ENCODE results near the gene BIRC3.

Gene BIRC3

DNA sequence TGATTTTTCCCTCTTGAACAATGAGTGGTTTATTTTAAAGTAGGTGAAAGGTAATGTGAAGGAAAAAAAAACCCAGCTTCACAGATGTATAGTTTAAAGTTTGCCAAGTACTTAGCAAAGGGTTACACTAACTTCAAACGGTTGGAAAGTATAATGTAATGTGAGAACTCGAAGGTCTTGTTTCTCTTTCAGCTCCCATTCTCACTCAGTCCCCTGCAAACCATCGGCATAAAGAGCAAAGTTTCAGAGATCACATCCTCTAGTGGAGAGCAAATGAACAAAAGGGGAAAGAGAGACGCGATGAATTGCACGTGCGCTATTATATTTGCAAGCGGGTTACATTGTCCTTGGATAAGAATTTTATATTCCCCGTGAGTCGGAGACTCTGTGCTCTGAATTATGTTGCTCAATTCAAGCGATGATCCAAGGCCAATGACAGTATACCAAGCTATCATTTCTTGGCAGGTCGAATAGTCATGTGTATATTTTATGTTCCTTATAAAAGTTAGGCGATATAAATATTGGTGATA lies 37.6 kb upstream of the BIRC3 start:
- H3K9me3 ChIP-seq (ENCODE audit: control insufficient read depth in 1 of 2, low read length in 2 of 2) = peaks cover 0 to 1% of the 10 kb centered on the region in 2 donors
- peak overlapping the region; percentile 15 to 20 for H3K9ac ChIP-seq (ENCODE audit: low read depth in 1 of 2, low read length in 2 of 2)
- H3K27ac ChIP-seq (ENCODE audit: low read depth, low read length) = no peak overlapping the region
- H3K4me1 ChIP-seq (ENCODE audit: control insufficient read depth in 1 of 2, insufficient read depth in 2 of 2, low read length in 2 of 2) = peaks cover 7 to 36% of the 10 kb centered on the region in 2 donors
- peak overlapping the region; percentile 43 to 52 for H3K4me3 ChIP-seq (ENCODE audit: low read depth in 1 of 2, low read length in 2 of 2)
- no peaks in the 10 kb centered on the region for H3K27me3 ChIP-seq (ENCODE audit: control insufficient read depth in 1 of 2, insufficient read depth in 2 of 2, low read length in 2 of 2)
- no peaks in the 10 kb centered on the region for H3K36me3 ChIP-seq (ENCODE audit: control insufficient read depth in 1 of 2, insufficient read depth in 2 of 2, low read length in 2 of 2)

GRCh38 chr11:102280245-102280833 lies 36.9 kb upstream of the BIRC3 start:
- Histone ChIP-seq H3K36me3 (ENCODE audit: control insufficient read depth in 1 of 2, insufficient read depth in 2 of 2, low read length in 2 of 2) (no peaks in the 10 kb centered on the region), H3K9me3 (ENCODE audit: control insufficient read depth in 1 of 2, low read length in 2 of 2) (no peaks in the 10 kb centered on the region), H3K4me1 (ENCODE audit: control insufficient read depth in 1 of 2, insufficient read depth in 2 of 2, low read length in 2 of 2) (peaks cover 7 to 36% of the 10 kb centered on the region in 2 donors), H3K4me3 (ENCODE audit: low read depth in 1 of 2, low read length in 2 of 2) (peak overlapping the region; percentile 43 to 52), H3K9ac (ENCODE audit: low read depth in 1 of 2, low read length in 2 of 2) (peak overlapping the region in 1 of 2 donors; percentile 20), H3K27ac (ENCODE audit: low read depth, low read length) (peak overlapping the region; percentile 3), H3K27me3 (ENCODE audit: control insufficient read depth in 1 of 2, insufficient read depth in 2 of 2, low read length in 2 of 2) (no peaks in the 10 kb centered on the region)

DNA sequence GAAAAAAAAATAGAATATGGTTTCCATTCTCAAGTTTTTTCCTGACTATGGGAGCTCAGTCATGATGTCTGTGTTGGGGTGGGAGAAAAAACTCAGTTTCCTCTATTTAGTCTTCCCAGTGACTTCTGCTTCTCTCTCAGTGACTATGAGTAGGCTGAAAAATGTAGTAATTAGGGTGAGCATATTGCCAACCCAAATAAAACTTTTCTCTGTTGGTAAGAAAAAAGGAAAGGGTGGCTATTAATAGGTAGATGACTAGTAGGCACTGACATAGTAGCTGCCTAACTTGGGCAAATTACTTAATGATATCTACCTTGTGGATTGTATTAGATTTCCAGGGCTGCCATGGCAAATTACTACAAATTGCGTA lies 34.2 kb upstream of the BIRC3 start:
- Histone ChIP-seq H3K9me3 (ENCODE audit: control insufficient read depth in 1 of 2, low read length in 2 of 2) (no peaks in the 10 kb centered on the region), H3K36me3 (ENCODE audit: control insufficient read depth in 1 of 2, insufficient read depth in 2 of 2, low read length in 2 of 2) (no peaks in the 10 kb centered on the region), H3K27ac (ENCODE audit: low read depth, low read length) (no peak overlapping the region), H3K9ac (ENCODE audit: low read depth in 1 of 2, low read length in 2 of 2) (no peak overlapping the region), H3K4me3 (ENCODE audit: low read depth in 1 of 2, low read length in 2 of 2) (no peak overlapping the region), H3K4me1 (ENCODE audit: control insufficient read depth in 1 of 2, insufficient read depth in 2 of 2, low read length in 2 of 2) (peaks cover 9 to 33% of the 10 kb centered on the region in 2 donors), H3K27me3 (ENCODE audit: control insufficient read depth in 1 of 2, insufficient read depth in 2 of 2, low read length in 2 of 2) (no peaks in the 10 kb centered on the region)

DNA sequence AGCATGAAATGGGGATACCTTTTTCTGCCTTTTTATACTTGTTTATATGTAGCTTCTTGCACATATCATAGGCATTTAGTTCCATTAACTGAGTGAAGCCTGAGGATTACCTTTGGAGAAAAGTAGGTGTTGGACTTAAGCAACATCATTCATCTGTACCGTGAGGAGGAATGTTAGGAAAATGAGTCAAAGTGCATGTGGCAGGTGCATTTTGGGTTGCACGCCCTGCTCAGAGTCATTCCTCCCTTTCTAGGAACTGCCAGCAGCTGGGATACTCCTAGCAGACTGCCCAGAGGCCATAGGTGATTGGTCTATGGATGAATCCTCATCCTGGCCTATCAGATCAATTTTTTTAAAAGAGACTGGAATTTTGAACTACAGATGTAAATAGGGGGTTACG lies 33.3 kb upstream of the BIRC3 start:
- no peaks in the 10 kb centered on the region for H3K27me3 ChIP-seq (ENCODE audit: control insufficient read depth in 1 of 2, insufficient read depth in 2 of 2, low read length in 2 of 2)
- no peak overlapping the region for H3K4me3 ChIP-seq (ENCODE audit: low read depth in 1 of 2, low read length in 2 of 2)
- H3K9ac ChIP-seq (ENCODE audit: low read depth in 1 of 2, low read length in 2 of 2) = no peak overlapping the region
- H3K27ac ChIP-seq (ENCODE audit: low read depth, low read length) = no peak overlapping the region
- H3K36me3 ChIP-seq (ENCODE audit: control insufficient read depth in 1 of 2, insufficient read depth in 2 of 2, low read length in 2 of 2) = no peaks in the 10 kb centered on the region
- peaks cover 11 to 29% of the 10 kb centered on the region in 2 donors for H3K4me1 ChIP-seq (ENCODE audit: control insufficient read depth in 1 of 2, insufficient read depth in 2 of 2, low read length in 2 of 2)
- H3K9me3 ChIP-seq (ENCODE audit: control insufficient read depth in 1 of 2, low read length in 2 of 2) = no peaks in the 10 kb centered on the region

GRCh38 chr11:102286292-102286691 lies 31.0 kb upstream of the BIRC3 start:
- peaks cover 7 to 15% of the 10 kb centered on the region in 2 donors for H3K4me1 ChIP-seq (ENCODE audit: control insufficient read depth in 1 of 2, insufficient read depth in 2 of 2, low read length in 2 of 2)
- H3K9me3 ChIP-seq (ENCODE audit: control insufficient read depth in 1 of 2, low read length in 2 of 2) = no peaks in the 10 kb centered on the region
- H3K27me3 ChIP-seq (ENCODE audit: control insufficient read depth in 1 of 2, insufficient read depth in 2 of 2, low read length in 2 of 2) = no peaks in the 10 kb centered on the region
- no peak overlapping the region for H3K27ac ChIP-seq (ENCODE audit: low read depth, low read length)
- no peak overlapping the region for H3K9ac ChIP-seq (ENCODE audit: low read depth in 1 of 2, low read length in 2 of 2)
- H3K36me3 ChIP-seq (ENCODE audit: control insufficient read depth in 1 of 2, insufficient read depth in 2 of 2, low read length in 2 of 2) = no peaks in the 10 kb centered on the region
- no peak overlapping the region for H3K4me3 ChIP-seq (ENCODE audit: low read depth in 1 of 2, low read length in 2 of 2)

DNA sequence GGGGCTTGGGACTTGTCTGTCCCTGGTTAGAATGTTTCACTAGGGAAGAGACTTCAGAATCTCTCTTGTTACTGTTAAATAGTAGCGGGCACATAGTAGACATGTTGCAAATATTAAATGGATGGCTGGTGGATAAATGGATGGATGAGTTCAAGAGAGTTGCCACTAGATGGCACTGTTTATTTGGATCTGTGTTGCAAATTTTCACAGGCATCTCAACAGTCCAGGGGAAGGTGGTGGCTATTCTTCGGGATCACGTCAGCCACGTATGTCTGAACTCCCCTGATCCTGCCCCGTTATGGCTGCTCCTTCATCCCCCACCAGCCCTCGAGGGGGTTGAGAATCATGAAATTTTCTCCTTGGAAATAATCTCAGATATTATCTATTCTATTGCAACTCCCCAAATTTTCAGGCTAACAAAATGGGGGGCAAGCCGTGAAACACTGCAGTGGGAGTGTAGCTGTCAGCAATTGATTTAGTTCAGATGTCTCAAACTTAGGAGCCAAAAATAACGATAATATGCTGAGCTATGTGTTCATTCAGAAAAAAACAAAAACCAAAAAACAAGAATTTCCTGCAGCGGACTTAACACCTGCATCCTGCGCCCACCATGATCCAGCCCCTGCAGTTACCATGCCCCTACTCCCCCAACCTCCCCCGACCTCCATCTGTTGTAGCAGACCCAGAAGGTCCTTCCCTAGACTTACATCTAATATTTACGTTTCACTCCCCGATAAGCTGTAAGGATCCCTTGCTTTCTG lies 29.1 kb upstream of the BIRC3 start:
- Histone ChIP-seq H3K36me3 (ENCODE audit: control insufficient read depth in 1 of 2, insufficient read depth in 2 of 2, low read length in 2 of 2) (no peaks in the 10 kb centered on the region), H3K27ac (ENCODE audit: low read depth, low read length) (no peak overlapping the region), H3K4me3 (ENCODE audit: low read depth in 1 of 2, low read length in 2 of 2) (peak overlapping the region in 1 of 2 donors; percentile 38), H3K4me1 (ENCODE audit: control insufficient read depth in 1 of 2, insufficient read depth in 2 of 2, low read length in 2 of 2) (peaks cover 7 to 15% of the 10 kb centered on the region in 2 donors), H3K9ac (ENCODE audit: low read depth in 1 of 2, low read length in 2 of 2) (no peak overlapping the region), H3K27me3 (ENCODE audit: control insufficient read depth in 1 of 2, insufficient read depth in 2 of 2, low read length in 2 of 2) (no peaks in the 10 kb centered on the region), H3K9me3 (ENCODE audit: control insufficient read depth in 1 of 2, low read length in 2 of 2) (no peaks in the 10 kb centered on the region)

- Histone ChIP-seq H3K4me3 (ENCODE audit: low read depth in 1 of 2, low read length in 2 of 2) (no peak overlapping the region), H3K9me3 (ENCODE audit: control insufficient read depth in 1 of 2, low read length in 2 of 2) (no peaks in the 10 kb centered on the region), H3K9ac (ENCODE audit: low read depth in 1 of 2, low read length in 2 of 2) (no peak overlapping the region), H3K27ac (ENCODE audit: low read depth, low read length) (no peak overlapping the region), H3K4me1 (ENCODE audit: control insufficient read depth in 1 of 2, insufficient read depth in 2 of 2, low read length in 2 of 2) (peaks cover 7 to 14% of the 10 kb centered on the region in 2 donors), H3K36me3 (ENCODE audit: control insufficient read depth in 1 of 2, insufficient read depth in 2 of 2, low read length in 2 of 2) (no peaks in the 10 kb centered on the region), H3K27me3 (ENCODE audit: control insufficient read depth in 1 of 2, insufficient read depth in 2 of 2, low read length in 2 of 2) (no peaks in the 10 kb centered on the region)
These were observed 28.6 kb upstream of the BIRC3 start for GRCh38 chr11:102288725-102289083.

GRCh38 chr11:102289592-102289991 lies 27.7 kb upstream of the BIRC3 start:
- Histone ChIP-seq H3K36me3 (ENCODE audit: control insufficient read depth in 1 of 2, insufficient read depth in 2 of 2, low read length in 2 of 2) (no peaks in the 10 kb centered on the region), H3K9me3 (ENCODE audit: control insufficient read depth in 1 of 2, low read length in 2 of 2) (no peaks in the 10 kb centered on the region), H3K27ac (ENCODE audit: low read depth, low read length) (no peak overlapping the region), H3K27me3 (ENCODE audit: control insufficient read depth in 1 of 2, insufficient read depth in 2 of 2, low read length in 2 of 2) (no peaks in the 10 kb centered on the region), H3K4me1 (ENCODE audit: control insufficient read depth in 1 of 2, insufficient read depth in 2 of 2, low read length in 2 of 2) (peaks cover 7% of the 10 kb centered on the region in 2 donors), H3K4me3 (ENCODE audit: low read depth in 1 of 2, low read length in 2 of 2) (no peak overlapping the region), H3K9ac (ENCODE audit: low read depth in 1 of 2, low read length in 2 of 2) (no peak overlapping the region)

DNA sequence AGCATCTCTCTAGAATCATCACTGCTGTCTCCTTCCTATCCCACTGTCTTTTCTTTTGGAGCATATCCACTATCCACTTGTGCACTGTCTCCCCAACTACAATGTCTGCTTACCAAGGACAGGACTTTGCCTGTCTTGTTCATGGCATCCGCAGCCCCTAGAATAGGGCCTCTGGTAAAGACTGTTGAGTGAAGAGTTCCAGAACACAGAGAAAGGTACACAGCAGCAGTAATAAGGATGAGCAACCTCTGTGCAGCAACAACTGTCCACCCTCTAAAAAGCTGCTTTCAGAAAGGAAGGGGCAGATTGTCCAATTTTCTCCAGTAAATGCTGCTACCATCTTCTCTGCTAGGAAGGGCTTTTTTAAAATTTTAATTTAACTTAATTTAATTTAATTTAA lies 25.5 kb upstream of the BIRC3 start:
- H3K27ac ChIP-seq (ENCODE audit: low read depth, low read length) = no peak overlapping the region
- H3K9ac ChIP-seq (ENCODE audit: low read depth in 1 of 2, low read length in 2 of 2) = no peak overlapping the region
- no peak overlapping the region for H3K4me3 ChIP-seq (ENCODE audit: low read depth in 1 of 2, low read length in 2 of 2)
- H3K4me1 ChIP-seq (ENCODE audit: control insufficient read depth in 1 of 2, insufficient read depth in 2 of 2, low read length in 2 of 2) = peaks cover 3 to 7% of the 10 kb centered on the region in 2 donors
- H3K36me3 ChIP-seq (ENCODE audit: control insufficient read depth in 1 of 2, insufficient read depth in 2 of 2, low read length in 2 of 2) = no peaks in the 10 kb centered on the region
- H3K9me3 ChIP-seq (ENCODE audit: control insufficient read depth in 1 of 2, low read length in 2 of 2) = no peaks in the 10 kb centered on the region
- H3K27me3 ChIP-seq (ENCODE audit: control insufficient read depth in 1 of 2, insufficient read depth in 2 of 2, low read length in 2 of 2) = no peaks in the 10 kb centered on the region

DNA sequence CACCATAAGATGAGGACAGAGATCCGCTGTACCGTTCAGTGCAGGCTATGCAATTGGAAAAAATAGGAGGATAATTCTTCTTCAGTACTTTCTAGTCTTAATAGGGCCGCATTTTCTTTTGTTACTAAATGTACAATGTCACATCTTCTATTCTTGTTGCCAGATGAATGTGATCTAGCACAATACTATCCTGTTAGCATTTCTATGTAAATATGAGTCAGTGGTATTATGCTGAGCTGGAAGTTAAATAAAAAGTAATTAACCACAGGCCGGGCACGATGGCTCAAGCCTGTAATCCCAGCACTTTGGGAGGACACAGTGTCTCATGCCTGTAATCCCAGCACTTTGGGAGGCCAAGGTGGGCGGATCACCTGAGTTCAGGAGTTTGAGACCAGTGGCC lies 24.4 kb upstream of the BIRC3 start:
- peaks cover under 1 to 7% of the 10 kb centered on the region in 2 donors for H3K4me1 ChIP-seq (ENCODE audit: control insufficient read depth in 1 of 2, insufficient read depth in 2 of 2, low read length in 2 of 2)
- no peak overlapping the region for H3K9ac ChIP-seq (ENCODE audit: low read depth in 1 of 2, low read length in 2 of 2)
- no peaks in the 10 kb centered on the region for H3K9me3 ChIP-seq (ENCODE audit: control insufficient read depth in 1 of 2, low read length in 2 of 2)
- H3K36me3 ChIP-seq (ENCODE audit: control insufficient read depth in 1 of 2, insufficient read depth in 2 of 2, low read length in 2 of 2) = no peaks in the 10 kb centered on the region
- no peak overlapping the region for H3K27ac ChIP-seq (ENCODE audit: low read depth, low read length)
- no peak overlapping the region for H3K4me3 ChIP-seq (ENCODE audit: low read depth in 1 of 2, low read length in 2 of 2)
- H3K27me3 ChIP-seq (ENCODE audit: control insufficient read depth in 1 of 2, insufficient read depth in 2 of 2, low read length in 2 of 2) = no peaks in the 10 kb centered on the region

Data from duodenal mucosa (tissue), 2 donors.